Prostate gland (tissue), 2 donors: ENCODE results near the gene FAM222A. TPM values are rescaled to one million over a fixed set of nuclear protein-coding genes. Genes with fewer than 3 reads are reported as not detected.

ENCODE experiments used
- DNase-seq: peaks from one replicate; pipeline ENCODE4 v3.0.0-alpha.2; 2019; ENCODE audit warnings: low spot score
- H3K27ac ChIP-seq, 2 donors: fragments of 200-600 bp; sonication (generic); 2 replicates each; pipeline ENCODE4 v1.5.1; 2017 to 2019
- H3K27me3 ChIP-seq: fragments of 200-600 bp; sonication (generic); replicated peaks from 2 replicates; pipeline ENCODE4 v1.5.1; 2019; ENCODE audit not compliant: insufficient read depth
- H3K36me3 ChIP-seq, 2 donors: fragments of 200-600 bp; sonication (generic); 1 replicate in 1 of 2; 2 replicates in 1 of 2; pipeline versions ENCODE4 v1.5.1 to v1.8.1; 2017 to 2019
- H3K4me1 ChIP-seq: fragments of 200-600 bp; sonication (generic); replicated peaks from 2 replicates; pipeline ENCODE4 v1.5.1; 2019
- H3K4me3 ChIP-seq, 2 donors: fragments of 200-600 bp; sonication (generic); 2 replicates each; pipeline ENCODE4 v1.5.1; 2017 to 2019
- H3K9me3 ChIP-seq: fragments of 200-600 bp; sonication (generic); 2 replicates; pipeline ENCODE4 v1.5.1; 2017
- POLR2A ChIP-seq: fragments of 450-650 bp; IDR thresholded peaks from one replicate; pipeline ENCODE4 v1.6.1; 2016; ENCODE audit warnings: antibody characterized with exemption, mild to moderate bottlenecking
- POLR2AphosphoS5 ChIP-seq: sonication (generic); formaldehyde crosslinking; IDR thresholded peaks from one replicate; pipeline ENCODE4 v1.6.1; 2017; ENCODE audit warnings: antibody characterized with exemption
- WGBS: methylation state at CpG from one replicate; pipeline ENCODE4 v1.1.5; 2018; 5-methylcytosine and 5-hydroxymethylcytosine counted together
- intact Hi-C: fragments of 100-400 bp; cut with DNase I; formaldehyde crosslinking; loops from one replicate; pipeline ENCODE4 v1.14.2; 2022
- total RNA-seq, 2 donors: library from RNA; depleted of rRNA; stranded (reverse); fragments of >200 nt; gene quantifications; one replicate each; pipeline ENCODE4 v1.1.0, GENCODE V29; 2016
- TF ChIP-seq, protein P1 (sequence below), 4 experiments: fragments of 200-600 bp in 2 of 4; fragments of 450-650 bp in 2 of 4; sonication (generic) in 2 of 4; IDR thresholded peaks; 1 replicate in 3 of 4; 2 replicates in 1 of 4; pipeline ENCODE4 v1.5.1; 2016 to 2019; ENCODE audit warnings: antibody characterized with exemption in 4 of 4, mild to moderate bottlenecking in 2 of 4, moderate library complexity in 2 of 4

The FAM222A gene
- total RNA-seq, 2 donors from 2014 or later: 2.0 to 52.3 TPM

DNA sequence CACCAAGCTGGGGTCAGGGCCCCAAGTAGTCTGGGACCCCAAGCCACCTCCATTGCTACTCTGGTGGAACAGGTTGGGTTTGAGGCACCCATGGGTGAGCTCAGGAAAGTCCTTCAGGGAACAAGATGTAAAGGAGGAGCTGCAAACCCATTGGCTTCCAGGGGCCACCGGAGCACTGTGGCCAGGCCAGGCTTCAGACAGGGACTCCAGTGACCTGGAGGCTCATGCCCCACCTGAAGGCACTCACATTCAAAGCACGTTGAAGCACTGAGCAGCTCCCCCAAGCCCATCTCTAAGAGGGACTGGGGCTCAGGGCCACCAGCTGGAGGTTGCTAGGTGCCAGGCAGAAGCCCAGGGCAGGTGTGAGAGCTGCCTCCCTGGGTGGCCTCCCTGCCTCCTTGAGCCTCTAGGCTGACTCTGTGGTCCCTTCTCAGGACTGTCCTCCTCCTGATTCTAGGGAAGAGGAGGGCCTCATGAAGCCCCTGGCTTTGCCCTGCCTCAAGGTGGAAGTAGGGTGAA, 49.1 kb downstream of the FAM222A start:
- TF ChIP-seq, protein P1, sequence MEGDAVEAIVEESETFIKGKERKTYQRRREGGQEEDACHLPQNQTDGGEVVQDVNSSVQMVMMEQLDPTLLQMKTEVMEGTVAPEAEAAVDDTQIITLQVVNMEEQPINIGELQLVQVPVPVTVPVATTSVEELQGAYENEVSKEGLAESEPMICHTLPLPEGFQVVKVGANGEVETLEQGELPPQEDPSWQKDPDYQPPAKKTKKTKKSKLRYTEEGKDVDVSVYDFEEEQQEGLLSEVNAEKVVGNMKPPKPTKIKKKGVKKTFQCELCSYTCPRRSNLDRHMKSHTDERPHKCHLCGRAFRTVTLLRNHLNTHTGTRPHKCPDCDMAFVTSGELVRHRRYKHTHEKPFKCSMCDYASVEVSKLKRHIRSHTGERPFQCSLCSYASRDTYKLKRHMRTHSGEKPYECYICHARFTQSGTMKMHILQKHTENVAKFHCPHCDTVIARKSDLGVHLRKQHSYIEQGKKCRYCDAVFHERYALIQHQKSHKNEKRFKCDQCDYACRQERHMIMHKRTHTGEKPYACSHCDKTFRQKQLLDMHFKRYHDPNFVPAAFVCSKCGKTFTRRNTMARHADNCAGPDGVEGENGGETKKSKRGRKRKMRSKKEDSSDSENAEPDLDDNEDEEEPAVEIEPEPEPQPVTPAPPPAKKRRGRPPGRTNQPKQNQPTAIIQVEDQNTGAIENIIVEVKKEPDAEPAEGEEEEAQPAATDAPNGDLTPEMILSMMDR (IDR thresholded peaks at IDR 0.05): no peak
- TF ChIP-seq POLR2AphosphoS5 (no peak), POLR2A (no peak)
- intact Hi-C loops: no loop called here
- 100% methylated on average over 2 of the region's 2 CpGs for WGBS
- DNase-seq: no peak
- H3K27me3 ChIP-seq: no peaks in the 10 kb centered on the region
- H3K4me1 ChIP-seq: no peaks in the 10 kb centered on the region
- H3K36me3 ChIP-seq: no peaks in the 10 kb centered on the region
- H3K4me3 ChIP-seq: no peak overlapping the region
- H3K9me3 ChIP-seq: no peaks in the 10 kb centered on the region
- H3K27ac ChIP-seq: no peak overlapping the region

DNA sequence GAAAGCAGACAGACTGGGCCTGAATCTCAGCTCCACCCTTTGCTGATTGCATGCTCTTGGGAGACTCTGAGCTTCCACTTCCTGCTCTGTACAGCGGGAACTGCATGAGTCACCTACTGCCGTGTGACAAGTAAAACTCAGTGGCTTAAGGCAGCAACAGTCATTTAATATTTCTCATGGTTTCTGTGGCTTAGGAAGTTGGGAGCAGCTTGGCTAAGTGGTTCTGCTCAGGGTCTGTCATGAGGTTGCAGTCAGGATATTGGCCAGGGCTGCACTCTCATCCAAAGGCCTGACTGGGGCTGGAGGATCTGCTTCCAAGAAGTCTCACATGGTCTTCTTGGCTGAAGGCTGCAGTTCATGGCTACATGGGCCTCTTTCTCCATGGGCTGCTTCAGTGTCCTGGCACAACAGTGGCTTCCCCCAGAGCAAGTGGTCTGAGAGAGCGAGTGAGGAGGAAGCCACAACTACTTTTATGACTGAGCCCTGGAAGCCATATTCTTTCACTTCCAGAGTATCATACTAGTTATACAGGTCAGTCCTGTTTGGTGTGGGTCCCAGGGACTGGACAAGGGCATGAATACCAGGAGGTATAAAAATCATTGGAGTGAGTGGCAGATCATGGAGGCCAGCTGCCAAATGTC, 49.7 kb downstream of the FAM222A start:
- no peak for DNase-seq
- intact Hi-C loops: no loop called here
- Histone ChIP-seq H3K27ac (no peak overlapping the region), H3K27me3 (no peaks in the 10 kb centered on the region), H3K9me3 (no peaks in the 10 kb centered on the region), H3K36me3 (no peaks in the 10 kb centered on the region), H3K4me3 (no peak overlapping the region), H3K4me1 (no peaks in the 10 kb centered on the region)
- 91% methylated on average over 3 of the region's 3 CpGs for WGBS
- TF ChIP-seq POLR2AphosphoS5 (no peak), POLR2A (no peak)
- TF ChIP-seq, protein P1 (IDR thresholded peaks at IDR 0.05): no peak

DNA sequence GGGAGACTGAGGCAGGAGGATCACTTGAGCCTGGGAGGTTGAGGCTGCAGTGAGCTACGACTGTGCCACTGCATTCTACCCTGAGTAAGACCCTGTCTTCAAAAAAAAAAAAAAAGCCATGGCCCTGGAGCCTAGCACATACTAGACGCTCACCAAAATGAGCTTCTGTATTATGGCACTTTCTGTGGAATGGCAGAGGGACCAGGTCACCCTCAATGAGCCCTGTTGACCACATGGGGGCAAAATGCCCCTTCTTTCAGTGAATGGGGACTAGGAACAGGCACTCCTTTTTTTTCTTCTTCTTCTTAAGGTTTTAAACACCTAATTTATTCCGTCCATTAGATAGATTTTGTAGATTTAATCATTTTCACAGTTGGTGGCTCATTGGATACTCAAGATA, 50.5 kb downstream of the FAM222A start:
- no peak overlapping the region for H3K4me3 ChIP-seq
- H3K4me1 ChIP-seq: no peaks in the 10 kb centered on the region
- no peaks in the 10 kb centered on the region for H3K9me3 ChIP-seq
- no peak overlapping the region for H3K27ac ChIP-seq
- no peak for DNase-seq
- no peaks in the 10 kb centered on the region for H3K27me3 ChIP-seq
- TF ChIP-seq POLR2A (no peak), POLR2AphosphoS5 (no peak)
- TF ChIP-seq, protein P1 (IDR thresholded peaks at IDR 0.05): no peak
- WGBS: 98% methylated on average over 3 of the region's 3 CpGs
- no peaks in the 10 kb centered on the region for H3K36me3 ChIP-seq
- intact Hi-C loops: no loop called here

DNA sequence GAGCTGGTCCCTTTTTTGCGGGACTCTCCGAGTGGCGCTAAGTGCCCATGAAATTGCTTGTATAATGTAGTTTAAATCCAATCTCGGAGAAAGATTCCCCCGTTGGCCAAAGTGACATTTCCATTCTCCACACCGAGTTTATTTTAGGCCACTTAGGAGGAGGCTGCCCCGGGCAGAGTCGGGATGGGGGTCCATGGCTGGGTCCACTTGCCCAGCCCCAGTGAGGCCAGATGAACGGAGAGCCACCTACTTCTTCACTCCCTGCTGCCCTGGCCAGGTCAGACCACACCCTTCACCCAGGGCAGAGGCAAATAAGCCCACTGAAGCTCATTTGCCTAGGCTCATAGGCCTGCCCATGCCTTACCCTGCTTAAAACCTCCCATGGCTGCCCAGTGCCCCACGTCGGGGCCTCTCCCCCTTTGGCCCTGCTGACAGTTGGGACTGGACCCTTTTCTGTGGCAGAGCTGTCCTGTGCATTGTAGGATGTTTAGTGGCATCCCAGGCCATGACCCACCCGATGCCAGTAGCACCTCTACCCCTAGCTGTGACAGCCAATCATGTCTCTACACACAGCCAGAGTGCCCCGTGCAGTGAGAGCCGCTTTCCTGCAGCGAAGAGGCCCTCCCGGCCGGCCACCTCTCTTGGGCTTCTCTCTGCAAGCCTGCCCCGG, 51.3 kb downstream of the FAM222A start:
- Histone ChIP-seq H3K9me3 (no peaks in the 10 kb centered on the region), H3K27ac (no peak overlapping the region), H3K4me3 (no peak overlapping the region), H3K27me3 (no peaks in the 10 kb centered on the region), H3K4me1 (no peaks in the 10 kb centered on the region), H3K36me3 (no peaks in the 10 kb centered on the region)
- TF ChIP-seq POLR2A (no peak), POLR2AphosphoS5 (no peak)
- TF ChIP-seq, protein P1 (IDR thresholded peaks at IDR 0.05): no peak
- DNase-seq: no peak
- intact Hi-C loops: no loop called here
- 71% methylated on average over 16 of the region's 18 CpGs for WGBS

DNA sequence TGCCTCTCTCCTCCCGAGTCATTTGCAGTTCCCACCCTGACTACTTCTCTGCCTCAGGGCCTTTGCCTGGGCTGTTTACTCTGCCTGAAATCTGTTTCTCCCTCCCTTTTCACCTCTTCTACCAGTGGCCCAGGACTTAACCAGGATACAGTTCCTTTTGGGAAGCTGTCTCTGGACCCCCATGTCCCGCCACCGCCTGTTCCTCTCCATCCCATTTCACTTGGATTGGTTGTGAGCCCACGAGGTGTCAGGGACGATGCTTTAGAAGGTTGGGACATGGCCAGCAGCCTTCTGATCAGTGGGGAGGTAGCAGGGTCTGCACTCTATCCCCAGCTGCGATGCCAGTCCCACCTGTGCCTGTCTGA, 51.8 kb downstream of the FAM222A start:
- intact Hi-C loops: no loop called here
- WGBS: 94% methylated on average over 6 of the region's 6 CpGs
- H3K36me3 ChIP-seq: no peaks in the 10 kb centered on the region
- no peaks in the 10 kb centered on the region for H3K27me3 ChIP-seq
- H3K9me3 ChIP-seq: no peaks in the 10 kb centered on the region
- DNase-seq: no peak
- no peak overlapping the region for H3K4me3 ChIP-seq
- no peaks in the 10 kb centered on the region for H3K4me1 ChIP-seq
- no peak overlapping the region for H3K27ac ChIP-seq
- no peak for TF ChIP-seq POLR2A
- no peak for TF ChIP-seq POLR2AphosphoS5
- TF ChIP-seq, protein P1 (IDR thresholded peaks at IDR 0.05): no peak
